Neutrophil (primary cell): ENCODE results near the gene TEFM.

Experiments used
- H3K27ac ChIP-seq: fragments of 200-600 bp; sonication (generic); 2 replicates; pipeline ENCODE4 v1.5.1; 2016; ENCODE audit warnings: mild to moderate bottlenecking, moderate library complexity
- H3K27me3 ChIP-seq: fragments of 200-600 bp; sonication (generic); 2 replicates; pipeline ENCODE4 v1.6.0; 2016; ENCODE audit warnings: mild to moderate bottlenecking
- H3K36me3 ChIP-seq: fragments of 200-600 bp; sonication (generic); 2 replicates; pipeline ENCODE4 v1.5.1; 2017
- H3K4me1 ChIP-seq, 2 experiments: fragments of 200-600 bp in 1 of 2; sonication (generic) in 1 of 2; 1 replicate in 1 of 2; 2 replicates in 1 of 2; pipeline versions ENCODE4 v1.5.1 to v1.6.1; 2013 to 2016; ENCODE audit warnings: low read depth in 1 of 2, low read length in 1 of 2, mild to moderate bottlenecking in 1 of 2, moderate library complexity in 1 of 2; ENCODE audit not compliant: control insufficient read depth in 1 of 2, insufficient read depth in 1 of 2
- H3K4me3 ChIP-seq, 2 experiments: fragments of 200-600 bp in 1 of 2; sonication (generic) in 1 of 2; 1 replicate in 1 of 2; 2 replicates in 1 of 2; pipeline ENCODE4 v1.5.1; 2013 to 2016; ENCODE audit warnings: low read depth in 1 of 2, low read length in 1 of 2, mild to moderate bottlenecking in 1 of 2, moderate library complexity in 1 of 2
- H3K9me3 ChIP-seq: fragments of 200-600 bp; sonication (generic); 2 replicates; pipeline ENCODE4 v1.5.1; 2016
- CTCF ChIP-seq: fragments of 200-600 bp; sonication (generic); IDR thresholded peaks from 2 replicates; pipeline ENCODE4 v1.5.1; 2016; ENCODE audit warnings: antibody characterized with exemption

Gene TEFM

GRCh38 chr17:30905742-30906100 is 317 bp downstream of the TEFM start:
- Histone ChIP-seq H3K36me3 (peaks cover 16% of the 10 kb centered on the region), H3K9me3 (no peaks in the 10 kb centered on the region)

GRCh38 chr17:30897311-30897710 is 8.7 kb downstream of the TEFM start:
- Histone ChIP-seq H3K9me3 (no peaks in the 10 kb centered on the region), H3K4me1 (peaks cover 7% of the 10 kb centered on the region in 2 experiments), H3K4me3 (no peak overlapping the region), H3K36me3 (peaks cover 48% of the 10 kb centered on the region), H3K27me3 (no peaks in the 10 kb centered on the region), H3K27ac (no peak overlapping the region)
- no peak for TF ChIP-seq CTCF

More at GRCh38 chr17:30905742-30906100, 317 bp downstream of the TEFM start:
- Histone ChIP-seq H3K4me1 (peaks cover 15 to 22% of the 10 kb centered on the region in 2 experiments), H3K27ac (peak overlapping the region; percentile 87), H3K27me3 (no peaks in the 10 kb centered on the region), H3K4me3 (peak overlapping the region; percentile 70 to 85)
- no peak for TF ChIP-seq CTCF

- TF ChIP-seq CTCF, result no peak
- no peaks in the 10 kb centered on the region for H3K4me1 ChIP-seq
- H3K36me3 ChIP-seq, result peaks cover 44% of the 10 kb centered on the region
- no peaks in the 10 kb centered on the region for H3K9me3 ChIP-seq
- no peaks in the 10 kb centered on the region for H3K27me3 ChIP-seq
- no peak overlapping the region for H3K27ac ChIP-seq
- H3K4me3 ChIP-seq, result no peak overlapping the region
Measured at GRCh38 chr17:30894236-30894635, 11.8 kb downstream of the TEFM start.

GRCh38 chr17:30886187-30886586 is 19.9 kb downstream of the TEFM start:
- H3K4me3 ChIP-seq, result no peak overlapping the region

GRCh38 chr17:30869005-30869404 is 37.0 kb downstream of the TEFM start:
- Histone ChIP-seq H3K9me3 (no peaks in the 10 kb centered on the region), H3K4me3 (no peak overlapping the region), H3K27me3 (no peaks in the 10 kb centered on the region), H3K36me3 (peaks cover 9% of the 10 kb centered on the region), H3K4me1 (no peaks in the 10 kb centered on the region), H3K27ac (no peak overlapping the region)
- TF ChIP-seq CTCF, result no peak

More at GRCh38 chr17:30886187-30886586, 19.9 kb downstream of the TEFM start:
- no peaks in the 10 kb centered on the region for H3K9me3 ChIP-seq
- H3K36me3 ChIP-seq, result peaks cover 12% of the 10 kb centered on the region
- H3K4me1 ChIP-seq, result peaks cover 0 to 5% of the 10 kb centered on the region in 2 experiments
- H3K27me3 ChIP-seq, result no peaks in the 10 kb centered on the region
- no peak for TF ChIP-seq CTCF
- H3K27ac ChIP-seq, result no peak overlapping the region

- H3K9me3 ChIP-seq, result no peaks in the 10 kb centered on the region
- TF ChIP-seq CTCF, result no peak
- H3K4me3 ChIP-seq, result no peak overlapping the region
- H3K36me3 ChIP-seq, result peaks cover 9% of the 10 kb centered on the region
- H3K27ac ChIP-seq, result no peak overlapping the region
- no peaks in the 10 kb centered on the region for H3K27me3 ChIP-seq
- no peaks in the 10 kb centered on the region for H3K4me1 ChIP-seq
Measured at GRCh38 chr17:30864636-30865035, 41.4 kb downstream of the TEFM start.
